COLO668 (cell line): ENCODE data around the gene CNIH3.
"Not testable (repeated sequence)": the region's sequence is repeated elsewhere in the genome, so short reads cannot be mapped to it uniquely, and the experiment has no call there.

ENCODE experiments used
- DNase-seq: peaks from one replicate; lab custom pipeline; 2025; ENCODE audit not compliant: unreplicated experiment; lab: John Stamatoyannopoulos, UW

CNIH3 gene

DNA sequence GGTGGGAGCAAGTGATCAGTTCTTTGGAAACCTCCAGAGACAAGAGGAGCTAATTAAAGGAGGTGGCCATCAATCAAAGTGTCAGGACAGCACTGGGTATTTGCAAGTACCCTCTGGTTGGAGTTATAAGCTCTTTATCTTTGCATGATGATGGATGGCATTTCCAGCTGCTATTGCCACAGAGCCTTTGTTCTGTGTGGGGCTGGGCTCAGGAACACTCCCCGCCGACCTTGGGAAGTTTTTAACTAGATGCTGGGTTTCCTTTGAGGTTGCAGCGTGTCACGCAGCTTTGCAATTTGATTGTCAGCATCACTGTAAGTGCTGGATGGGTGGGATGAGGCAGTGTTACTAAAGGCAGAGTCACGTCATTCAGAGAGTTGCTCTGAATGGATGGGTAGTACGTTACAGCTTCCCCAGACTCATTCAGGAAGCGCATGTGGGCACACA, 68.9 kb downstream of the CNIH3 start:
- no peak for DNase-seq

DNA sequence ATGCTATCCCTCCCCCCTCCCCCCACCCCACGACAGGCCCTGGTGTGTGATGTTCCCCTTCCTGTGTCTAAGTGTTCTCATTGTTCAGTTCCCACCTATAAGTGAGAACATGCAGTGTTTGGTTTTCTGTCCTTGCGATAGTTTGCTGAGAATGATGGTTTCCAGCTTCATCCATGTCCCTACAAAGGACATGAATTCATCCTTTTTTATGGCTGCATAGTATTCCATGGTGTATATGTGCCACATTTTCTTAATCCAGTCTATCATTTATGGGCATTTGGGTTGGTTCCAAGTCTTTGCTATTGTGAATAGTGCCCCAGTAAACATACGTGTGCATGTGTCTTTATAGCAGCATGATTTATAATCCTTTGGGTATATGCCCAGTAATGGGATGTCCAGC, 70.0 kb downstream of the CNIH3 start:
- DNase-seq: not testable (repeated sequence)

DNA sequence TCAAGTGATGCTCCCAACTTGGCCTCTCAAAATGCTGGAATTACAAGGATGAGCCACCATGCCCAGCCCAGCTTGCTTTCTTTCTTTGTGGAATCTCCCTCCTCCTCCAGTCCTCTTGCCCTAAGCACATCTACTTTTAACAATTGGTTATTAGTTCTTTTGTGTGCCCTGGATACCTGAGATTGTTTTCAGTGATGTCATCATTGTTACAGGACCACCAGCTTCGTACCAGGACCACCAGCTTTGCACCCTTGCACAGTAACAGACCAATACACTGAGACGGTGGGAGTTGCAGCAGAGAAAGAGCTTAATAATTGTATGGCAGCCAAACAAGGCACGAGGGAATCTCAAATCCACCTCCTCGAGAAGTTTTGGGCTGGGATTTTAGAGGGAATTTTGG, 71.3 kb downstream of the CNIH3 start:
- DNase-seq: no peak

DNA sequence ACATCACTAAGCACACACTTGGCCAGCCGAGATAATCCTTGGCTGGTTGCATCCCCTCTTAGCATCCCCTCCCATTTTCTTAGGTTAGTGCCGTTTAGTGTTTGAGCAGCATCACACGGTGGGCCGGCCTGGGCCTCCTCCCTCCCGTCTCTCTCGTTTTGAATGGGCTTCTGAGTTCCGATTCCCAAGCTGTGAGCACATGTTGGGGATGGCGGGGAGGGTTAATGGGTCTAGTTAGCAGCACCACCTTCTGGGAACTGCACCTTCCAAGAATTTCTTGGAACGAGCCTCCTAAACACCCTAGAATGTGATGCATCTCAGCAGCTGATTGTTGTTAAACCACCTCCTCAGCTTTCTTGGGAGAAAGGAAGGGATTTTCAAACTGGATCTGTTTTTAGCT, 73.3 kb downstream of the CNIH3 start:
- DNase-seq: no peak

DNA sequence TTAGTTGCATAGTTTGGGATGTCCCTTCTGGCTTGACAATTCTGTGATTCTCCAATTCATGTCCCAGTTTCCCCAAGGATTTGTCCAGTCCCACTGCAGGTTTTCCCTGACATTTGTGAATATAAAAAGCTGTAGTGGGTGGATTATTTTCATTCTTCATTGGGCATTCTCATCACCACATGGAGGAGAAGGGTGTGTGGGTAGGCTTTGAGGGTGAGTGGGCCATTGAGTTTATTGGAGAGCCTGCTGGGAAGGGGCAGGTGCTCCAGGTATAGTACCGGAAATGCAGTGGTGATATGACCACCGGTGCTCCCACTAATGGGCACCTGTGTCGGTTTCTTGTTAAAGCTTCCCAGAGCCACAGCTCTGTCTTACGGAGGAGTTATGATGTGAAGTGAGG, 74.5 kb downstream of the CNIH3 start:
- no peak for DNase-seq

DNA sequence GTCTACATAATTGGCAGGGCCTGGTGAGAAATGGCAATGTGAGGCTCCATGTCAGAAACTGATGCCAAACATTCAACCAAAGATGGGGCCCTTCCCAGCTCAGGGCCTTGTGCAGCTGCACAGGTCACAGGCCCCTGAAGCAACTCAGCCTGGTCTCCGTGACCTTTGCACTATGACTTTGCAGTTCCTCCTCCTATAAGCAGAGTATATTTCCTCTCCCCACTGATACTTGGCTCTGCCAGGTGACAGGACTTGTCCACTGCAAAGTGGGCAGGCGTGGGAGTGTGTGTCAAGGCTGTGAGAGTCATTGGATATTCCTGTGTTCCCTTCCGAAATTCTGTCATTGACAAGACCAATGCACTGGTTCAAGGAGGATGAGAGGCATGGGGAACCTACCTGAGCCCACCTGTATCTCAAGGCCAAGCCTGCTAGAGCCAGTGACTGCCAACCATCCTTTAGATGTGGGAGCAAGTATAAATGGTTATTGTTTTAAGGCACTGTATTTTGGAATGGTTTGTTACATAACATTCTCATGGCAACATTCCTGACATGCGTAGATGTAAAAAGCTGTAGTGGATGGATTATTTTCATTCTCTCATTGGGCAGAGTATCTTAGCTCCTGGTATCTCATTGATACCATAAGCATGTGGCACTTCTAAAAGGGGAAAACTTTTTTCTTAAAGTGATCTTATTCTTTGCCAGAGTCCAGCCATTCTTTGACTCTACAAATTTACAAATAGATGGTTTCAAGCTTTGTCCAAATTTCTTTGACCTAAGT, 75.2 kb downstream of the CNIH3 start:
- DNase-seq: no peak

DNA sequence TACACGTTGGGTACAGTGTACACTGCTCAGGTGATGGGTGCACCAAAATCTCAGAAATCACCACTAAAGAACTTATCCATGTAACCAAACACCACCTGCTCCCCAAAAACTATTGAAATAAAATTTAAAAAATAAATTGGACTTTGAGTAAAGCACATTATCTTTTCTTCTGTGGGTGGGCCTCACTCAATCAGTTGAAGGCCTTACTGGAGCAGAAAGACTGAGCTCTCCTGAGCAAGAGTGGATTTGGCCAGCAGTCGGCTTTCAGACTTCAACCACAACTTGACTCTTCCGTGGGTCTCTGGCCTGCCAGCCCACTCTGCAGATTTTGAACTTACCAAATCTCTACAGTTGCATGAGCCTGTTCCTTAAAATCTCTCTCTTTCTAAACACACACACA, 78.9 kb downstream of the CNIH3 start:
- no peak for DNase-seq

DNA sequence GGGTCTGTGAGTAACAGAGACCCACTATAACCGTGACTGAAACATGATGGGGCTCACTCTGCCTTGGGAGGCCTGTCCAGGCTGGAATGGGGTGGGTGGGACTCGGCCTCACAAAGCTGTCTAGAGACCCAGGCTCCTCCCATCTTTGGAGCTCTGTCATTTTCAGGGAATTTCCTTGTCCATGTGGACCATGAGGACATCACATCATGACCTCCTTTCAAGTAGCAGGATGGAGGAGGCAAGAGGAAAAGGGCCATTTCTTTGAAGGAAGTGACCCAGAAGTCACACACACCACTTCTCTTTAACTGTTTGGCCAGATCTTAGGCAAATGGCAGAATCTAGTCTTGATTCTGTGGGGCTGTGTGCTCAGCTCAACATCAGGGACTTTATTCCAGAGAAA, 79.9 kb downstream of the CNIH3 start:
- DNase-seq: no peak

DNA sequence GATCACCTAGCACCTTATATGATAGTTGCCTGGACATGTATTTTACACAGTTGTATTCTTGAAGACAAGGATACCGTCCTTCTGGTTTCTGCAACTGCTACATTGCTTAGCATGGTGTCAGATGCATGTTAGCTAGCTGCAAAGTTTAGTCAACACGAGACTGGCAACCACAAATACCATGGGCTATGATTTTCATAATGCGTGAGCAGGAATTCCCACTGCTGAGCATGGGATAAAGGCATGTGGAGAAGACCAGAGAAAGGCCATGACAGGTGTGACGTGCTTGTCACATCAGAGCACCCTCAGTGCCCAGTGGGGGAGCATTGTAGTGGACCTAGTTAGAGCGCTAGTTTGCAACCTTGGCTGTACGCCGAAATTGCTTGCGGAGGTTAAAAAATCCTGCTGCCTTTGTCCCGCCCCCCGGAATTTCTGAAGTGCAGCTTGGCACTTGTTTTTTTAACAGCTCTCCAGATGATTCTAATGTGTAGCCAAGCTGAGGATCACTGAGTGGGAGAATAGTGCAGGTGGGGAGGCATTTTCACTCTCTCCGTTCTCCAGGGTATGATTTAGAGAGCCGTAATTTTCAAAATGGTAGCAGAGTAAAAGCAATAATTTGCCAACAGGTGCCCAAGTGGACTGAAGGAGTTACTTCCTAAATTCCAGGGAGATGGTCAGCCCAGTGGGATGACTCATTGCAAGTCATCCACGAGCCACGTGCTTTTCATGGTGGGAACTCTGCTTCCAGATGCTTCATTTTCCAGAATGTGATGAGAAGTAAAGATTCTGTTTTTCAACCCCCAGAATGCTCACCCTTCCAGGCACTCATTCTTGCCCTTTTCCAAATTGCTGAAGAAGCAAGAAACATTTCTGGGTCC, 81.0 kb downstream of the CNIH3 start:
- no peak for DNase-seq

DNA sequence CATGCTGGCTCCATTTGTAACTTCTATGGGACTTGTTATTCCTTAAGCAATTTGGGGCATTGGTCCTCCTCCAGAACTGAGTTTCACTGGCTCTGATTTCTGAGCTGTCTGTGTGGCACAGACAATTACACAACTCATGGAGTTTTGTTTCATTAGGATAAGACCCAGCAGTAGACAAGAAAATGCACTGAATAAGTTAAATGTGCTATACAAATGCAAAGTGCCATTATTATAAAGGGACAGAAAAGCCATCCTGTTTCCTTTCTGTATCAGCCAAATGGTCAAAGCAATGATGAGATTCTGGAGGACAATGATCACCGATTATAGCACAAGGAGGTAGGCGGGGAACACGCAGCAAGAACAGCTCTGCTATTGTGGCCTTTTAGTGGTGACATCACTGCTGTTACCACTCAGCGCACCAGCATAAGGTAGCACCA, 81.9 kb downstream of the CNIH3 start:
- DNase-seq: no peak

DNA sequence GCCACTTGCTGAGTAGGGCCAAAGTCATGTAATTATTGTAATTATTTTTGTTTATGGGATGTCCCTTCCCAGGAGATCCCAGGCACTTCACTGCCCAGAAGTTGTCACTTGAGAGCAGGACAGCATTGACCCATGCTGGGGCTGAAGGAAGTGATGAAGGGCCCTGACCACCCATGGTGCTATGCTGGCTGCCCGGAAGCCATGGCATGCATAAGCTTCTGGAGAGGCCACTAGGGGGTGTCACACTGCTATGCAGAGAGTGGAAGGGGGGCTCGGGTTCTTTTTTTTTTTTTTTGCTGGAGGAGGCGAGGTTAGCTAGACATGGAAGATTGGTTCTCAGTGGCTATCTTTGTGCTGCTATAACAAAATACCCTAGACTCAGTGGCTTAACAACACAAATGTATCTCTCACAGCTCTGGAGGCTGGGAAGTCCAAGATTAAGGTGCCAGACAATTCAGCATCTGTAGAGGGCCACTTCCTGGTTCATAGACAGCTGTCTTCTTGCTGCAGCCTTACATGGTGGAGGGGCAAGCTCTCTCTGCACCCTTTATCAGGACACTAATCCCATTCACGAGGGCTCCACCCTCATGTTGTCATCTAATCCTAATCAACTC, 84.9 kb downstream of the CNIH3 start:
- peak; percentile 14 for DNase-seq

DNA sequence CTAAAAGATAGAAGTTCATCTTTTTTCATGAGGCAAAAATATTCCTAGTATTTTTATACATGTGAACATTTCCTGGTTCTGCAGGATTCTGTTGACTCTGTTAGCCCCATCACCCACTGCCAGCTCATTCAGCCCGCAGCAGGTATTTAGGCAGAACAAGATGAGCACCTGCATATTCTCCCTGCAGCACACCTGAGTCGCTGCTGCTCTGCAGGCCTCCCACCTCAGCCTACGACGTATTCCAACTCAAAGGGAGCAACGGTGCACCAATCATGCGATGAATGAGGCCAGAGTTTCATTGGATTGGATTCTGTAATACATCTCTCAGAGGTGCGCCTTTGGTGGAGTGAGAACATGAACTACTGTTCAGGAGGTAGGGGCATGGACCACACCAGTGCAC, 87.6 kb downstream of the CNIH3 start:
- DNase-seq: no peak

DNA sequence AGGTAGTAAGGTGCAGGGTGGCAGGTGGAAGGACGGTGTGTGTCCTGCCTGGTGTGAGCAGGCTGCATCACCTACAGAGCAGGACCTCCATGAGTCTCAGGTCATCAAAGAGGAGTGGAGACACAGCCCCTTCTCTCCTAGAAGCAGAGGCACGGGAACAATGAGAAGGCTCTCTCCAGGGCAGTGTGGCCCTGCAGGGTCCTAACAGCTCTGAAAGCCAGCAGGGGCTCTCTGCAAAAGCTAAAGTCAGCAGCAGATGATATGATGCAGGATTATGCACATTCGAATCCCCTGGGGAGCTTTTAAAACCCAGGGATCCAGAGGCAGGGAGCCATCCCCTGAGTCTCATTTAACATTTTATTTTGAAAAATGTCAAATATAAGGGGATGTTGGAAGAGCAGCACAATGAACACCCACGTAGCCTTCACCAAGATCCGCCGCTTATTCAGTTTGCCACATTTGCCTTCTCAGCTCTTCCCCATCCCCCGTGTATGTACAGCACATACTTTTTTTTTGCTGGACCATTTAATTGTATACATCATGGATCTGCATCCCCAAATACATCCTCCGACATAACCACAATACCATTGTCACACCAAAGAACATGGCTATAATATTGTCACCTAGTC, 88.1 kb downstream of the CNIH3 start:
- DNase-seq: no peak

DNA sequence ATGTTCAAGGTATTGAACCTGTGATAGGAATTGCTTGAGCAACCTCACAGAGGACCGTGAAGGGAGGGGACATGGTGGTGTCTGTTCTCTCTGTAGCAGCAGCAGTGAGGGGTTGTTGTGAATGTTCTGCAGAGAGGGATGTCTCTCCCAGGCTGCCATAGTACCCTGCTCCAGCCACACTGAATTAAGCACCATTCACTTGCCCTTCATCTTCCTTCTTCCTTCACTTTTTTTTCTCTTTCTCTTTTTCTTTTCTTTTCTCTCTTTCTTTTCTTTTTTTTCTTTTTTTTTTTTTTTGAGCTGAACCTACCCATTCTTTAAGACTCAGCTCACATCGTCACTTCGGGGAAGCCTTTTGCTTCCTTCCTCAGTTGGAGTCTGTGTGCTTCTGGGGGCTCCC, 89.5 kb downstream of the CNIH3 start:
- DNase-seq: no peak

DNA sequence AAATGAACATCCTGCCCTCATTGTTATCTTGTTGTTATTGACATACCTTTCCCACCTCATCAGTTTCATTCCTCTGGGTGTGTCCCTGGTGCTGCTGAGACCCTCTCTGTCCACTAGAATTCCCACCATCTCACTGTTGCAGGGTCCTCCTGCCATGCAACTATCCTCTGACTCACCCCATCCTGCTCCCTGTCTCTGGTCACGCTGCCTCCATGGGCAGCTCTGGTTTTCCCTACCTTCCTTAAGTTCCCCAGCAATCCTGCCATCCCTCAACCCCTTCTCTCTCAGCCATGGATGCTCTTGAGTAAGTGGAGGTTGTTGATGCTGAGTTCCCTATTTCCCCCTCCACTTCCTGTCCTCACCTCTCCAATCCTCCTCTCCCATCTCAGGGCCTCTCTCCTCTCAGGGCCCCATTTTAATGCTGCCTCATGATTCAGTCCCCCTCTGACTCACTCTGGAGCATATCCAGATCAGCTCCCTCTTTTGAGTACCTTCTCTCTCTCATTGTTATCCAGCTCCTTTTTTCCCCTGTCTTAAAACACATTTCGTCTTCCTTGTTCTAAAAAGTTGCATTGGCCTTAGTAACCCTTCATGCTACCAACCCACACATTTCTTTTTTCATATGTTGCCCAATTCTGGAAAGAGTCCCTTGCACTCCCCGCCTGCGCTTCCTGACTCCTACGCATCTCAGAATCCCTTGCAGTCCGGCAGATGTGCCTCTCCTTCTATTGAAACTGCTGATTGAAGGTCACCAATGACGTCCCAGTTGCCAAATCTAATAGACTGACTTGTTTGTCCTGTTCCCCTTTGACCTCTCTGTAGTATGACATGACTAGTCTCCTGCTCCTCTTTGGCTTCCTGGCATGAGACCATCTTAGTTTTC, 92.0 kb downstream of the CNIH3 start:
- DNase-seq: no peak

DNA sequence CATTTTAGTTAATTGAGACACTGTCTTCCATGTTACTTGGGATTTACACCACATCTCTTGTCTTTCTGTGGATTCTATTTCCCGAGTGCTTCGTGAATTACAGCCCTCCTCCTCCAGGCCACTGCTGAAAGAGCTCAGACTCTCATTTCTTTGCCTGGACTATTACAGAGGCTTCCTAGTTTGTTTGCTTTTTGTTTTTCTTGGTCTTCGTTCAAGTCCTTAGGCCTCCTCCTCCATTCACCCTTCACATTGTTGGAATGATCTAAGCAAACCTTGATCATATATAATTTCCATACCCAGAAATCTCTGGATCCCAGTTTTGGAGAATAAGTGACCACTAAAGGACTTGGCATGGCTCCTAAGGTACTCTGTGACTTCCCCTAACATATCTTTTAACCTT, 94.1 kb downstream of the CNIH3 start:
- DNase-seq: no peak

DNA sequence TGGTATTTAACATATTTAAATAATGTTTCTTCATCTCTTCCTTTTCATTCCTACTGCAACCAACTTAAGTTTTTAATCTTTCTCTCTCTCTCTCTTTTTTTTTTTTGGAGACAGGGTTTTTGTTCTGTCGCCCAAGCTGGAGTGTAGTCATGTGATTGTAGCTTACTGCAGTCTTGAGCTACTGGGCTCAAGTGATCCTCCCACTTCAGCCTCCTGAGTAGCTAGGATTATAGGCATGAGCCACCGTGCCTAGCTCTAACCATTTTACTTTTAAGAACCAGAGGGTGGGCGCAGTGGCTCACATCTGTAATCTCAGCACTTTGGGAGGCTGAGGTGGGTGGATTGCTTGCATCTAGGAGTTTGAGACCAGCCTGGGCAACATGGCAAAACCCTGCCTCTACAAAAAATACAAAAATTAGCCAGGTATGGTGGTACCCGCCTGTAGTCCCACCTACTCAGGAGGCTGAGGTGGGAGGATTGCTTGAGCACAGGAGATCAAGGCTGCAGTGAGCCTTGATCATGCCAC, 95.2 kb downstream of the CNIH3 start:
- DNase-seq: not testable (repeated sequence)

DNA sequence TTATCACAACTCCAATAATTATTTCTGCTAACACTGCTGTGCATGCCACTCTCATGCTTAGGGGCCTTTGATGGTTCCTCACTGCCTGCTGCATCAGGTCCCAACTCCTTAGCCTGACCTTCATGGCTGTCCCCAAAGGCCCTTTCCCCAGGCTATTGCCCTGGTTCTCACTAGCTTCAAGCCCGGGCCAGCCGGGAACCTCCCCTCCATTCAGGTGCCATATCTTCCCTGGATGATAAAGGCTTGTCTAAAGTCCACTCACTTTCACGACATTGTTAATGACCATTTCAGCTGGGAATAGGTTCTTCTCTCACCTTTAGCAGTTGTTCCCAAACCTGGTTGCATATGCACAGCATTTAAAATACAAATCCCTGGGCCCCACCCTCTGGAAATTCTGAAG, 95.8 kb downstream of the CNIH3 start:
- no peak for DNase-seq

DNA sequence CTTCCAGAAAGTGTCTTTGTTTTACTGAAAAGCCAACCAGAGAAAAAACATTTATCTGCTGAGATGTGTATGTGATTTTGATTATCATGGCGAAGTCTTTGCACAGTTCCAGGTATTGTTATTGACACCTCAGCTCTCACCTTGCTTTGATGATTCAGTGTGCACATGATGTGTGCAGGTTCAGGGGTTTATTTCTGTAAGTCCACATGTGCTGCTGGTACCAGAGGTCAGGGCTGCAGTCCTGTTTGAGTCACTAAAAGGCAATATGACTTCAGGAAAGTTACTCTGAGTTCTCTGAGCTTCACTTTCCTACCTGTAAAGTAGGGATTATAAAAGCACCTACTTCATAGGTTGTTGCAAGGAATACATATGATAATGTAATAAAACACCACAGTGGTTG, 97.1 kb downstream of the CNIH3 start:
- no peak for DNase-seq

DNA sequence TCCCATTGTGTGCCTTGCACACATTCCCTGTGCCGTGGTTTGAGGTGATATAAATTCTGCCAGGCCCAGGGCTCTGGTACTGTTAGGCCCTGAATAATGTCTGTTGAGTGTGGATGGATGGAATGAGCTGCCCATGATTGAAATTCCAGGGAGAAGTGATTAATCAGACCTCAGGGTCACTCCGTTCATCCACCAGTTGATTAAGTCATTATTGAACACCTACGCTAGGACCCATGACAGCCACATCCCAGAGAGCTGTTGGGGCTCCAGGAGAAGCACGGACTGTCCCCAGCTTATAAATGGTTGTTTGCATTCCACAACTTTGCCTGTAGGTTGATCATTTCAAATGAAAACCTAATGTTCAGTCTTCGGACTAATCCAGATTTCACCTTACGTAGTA, 98.4 kb downstream of the CNIH3 start:
- DNase-seq: no peak
